GM18499 (cell line): Measurements from ENCODE around the gene PGAM2.

Source experiments
- ATAC-seq: cut with Tn5 transposase; IDR thresholded peaks from one replicate; pipeline ENCODE4 v1.9.1; 2021; ENCODE audit warnings: moderate number of reproducible peaks; ENCODE audit not compliant: insufficient read depth, unreplicated experiment

Gene PGAM2

GRCh38 chr7:44068054-44068453 lies 2.7 kb upstream of the PGAM2 start:
- ATAC-seq, result no peak

GRCh38 chr7:44067064-44067951 lies 1.9 kb upstream of the PGAM2 start:
- ATAC-seq, result no peak

GRCh38 chr7:44066494-44067063 lies 1.2 kb upstream of the PGAM2 start:
- no peak for ATAC-seq

GRCh38 chr7:44066111-44066460 lies 719 bp upstream of the PGAM2 start:
- ATAC-seq, result no peak

- ATAC-seq, result no peak
Observed at GRCh38 chr7:44064791-44065430, 456 bp downstream of the PGAM2 start.

GRCh38 chr7:44063894-44064651 lies 1.3 kb downstream of the PGAM2 start:
- ATAC-seq, result no peak

GRCh38 chr7:44063547-44063893 lies 1.8 kb downstream of the PGAM2 start:
- no peak for ATAC-seq

GRCh38 chr7:44062903-44063295 lies 2.5 kb downstream of the PGAM2 start:
- ATAC-seq, result no peak

- ATAC-seq, result no peak
Observed at GRCh38 chr7:44062180-44062902, 3.0 kb downstream of the PGAM2 start.

- ATAC-seq, result no peak
Observed at GRCh38 chr7:44061645-44062179, 3.7 kb downstream of the PGAM2 start.

GRCh38 chr7:44060948-44061644 lies 4.3 kb downstream of the PGAM2 start:
- ATAC-seq, result no peak

- no peak for ATAC-seq
Observed at GRCh38 chr7:44060091-44060947, 5.0 kb downstream of the PGAM2 start.

GRCh38 chr7:44059219-44060090 lies 5.9 kb downstream of the PGAM2 start:
- no peak for ATAC-seq

- no peak for ATAC-seq
Observed at GRCh38 chr7:44058759-44059218, 6.6 kb downstream of the PGAM2 start.

GRCh38 chr7:44057849-44058758 lies 7.3 kb downstream of the PGAM2 start:
- no peak for ATAC-seq

- no peak for ATAC-seq
Observed at GRCh38 chr7:44057181-44057848, 8.1 kb downstream of the PGAM2 start.
